Endometrial microvascular endothelial cells (primary cell): Measurements from ENCODE around the gene SEMA4D. TPM values are rescaled to one million over a fixed set of nuclear protein-coding genes. Genes with fewer than 3 reads are reported as not detected.
"Not testable (repeated sequence)": the region's sequence is repeated elsewhere in the genome, so short reads cannot be mapped to it uniquely, and the experiment has no call there.

Experiments
- in situ Hi-C: cut with HindIII; loops from 2 replicates; pipeline ENCODE4 v1.10.0; 2017; ENCODE audit warnings: low sequenced_read_pairs, low pct_unique_long_range_greater_than_20kb; ENCODE audit errors: inconsistent ontology term
- total RNA-seq: library from RNA; depleted of rRNA; stranded (reverse); fragments of >200 nt; gene quantifications from one replicate; pipeline ENCODE4 v1.2.3, GENCODE V29; 2015; ENCODE audit errors: inconsistent ontology term

SEMA4D gene
- total RNA-seq, 1 donor from 2014 or later = 2.8 TPM

- in situ Hi-C loops = no loop called here
Measured at GRCh38 chr9:89486681-89487080, 11.2 kb downstream of the SEMA4D start.

- in situ Hi-C loops = no loop called here
Measured at GRCh38 chr9:89484475-89485404, 13.2 kb downstream of the SEMA4D start.

GRCh38 chr9:89483592-89484474 lies 14.1 kb downstream of the SEMA4D start:
- in situ Hi-C loops = no loop called here

GRCh38 chr9:89482901-89483361 lies 15.0 kb downstream of the SEMA4D start:
- in situ Hi-C loops = no loop called here

GRCh38 chr9:89482056-89482851 lies 15.7 kb downstream of the SEMA4D start:
- in situ Hi-C loops = no loop called here

- in situ Hi-C loops = no loop called here
Measured at GRCh38 chr9:89481538-89481915, 16.4 kb downstream of the SEMA4D start.

GRCh38 chr9:89480825-89481537 lies 16.9 kb downstream of the SEMA4D start:
- in situ Hi-C loops = no loop called here

- in situ Hi-C loops = not testable (repeated sequence)
Measured at GRCh38 chr9:89480372-89480771, 17.5 kb downstream of the SEMA4D start.

GRCh38 chr9:89479669-89480011 lies 18.3 kb downstream of the SEMA4D start:
- in situ Hi-C loops = not testable (repeated sequence)

- in situ Hi-C loops = no loop called here
Measured at GRCh38 chr9:89478821-89479668, 18.9 kb downstream of the SEMA4D start.

GRCh38 chr9:89477811-89478630 lies 19.9 kb downstream of the SEMA4D start:
- in situ Hi-C loops = no loop called here

GRCh38 chr9:89477384-89477783 lies 20.5 kb downstream of the SEMA4D start:
- in situ Hi-C loops = no loop called here

- in situ Hi-C loops = no loop called here
Measured at GRCh38 chr9:89476546-89476945, 21.4 kb downstream of the SEMA4D start.

GRCh38 chr9:89475891-89476440 lies 21.9 kb downstream of the SEMA4D start:
- in situ Hi-C loops = no loop called here

- in situ Hi-C loops = no loop called here
Measured at GRCh38 chr9:89474939-89475338, 23.0 kb downstream of the SEMA4D start.

- in situ Hi-C loops = no loop called here
Measured at GRCh38 chr9:89473762-89474469, 24.0 kb downstream of the SEMA4D start.
